Small intestine (tissue), 7 donors: ENCODE data around the gene NAA40. TPM values are rescaled to one million over a fixed set of nuclear protein-coding genes. Genes with fewer than 3 reads are reported as not detected.

ENCODE experiments used
- DNase-seq, 2 donors: peaks; one replicate each; pipeline versions ENCODE4 v3.0.0 to v3.0.0-alpha.2; 2013
- FAIRE-seq: peaks from 2 replicates; lab custom pipeline; 2012; peaks lifted over from hg19 to GRCh38; lab: Jason Lieb, UNC
- H3K27ac ChIP-seq, 3 donors: one replicate each; pipeline ENCODE4 v1.5.1; 2013; ENCODE audit warnings: low read length in 2 of 3, mild to moderate bottlenecking in 2 of 3, control low read depth in 1 of 3, inconsistent platforms in 1 of 3, low read depth in 1 of 3, moderate library complexity in 1 of 3
- H3K27me3 ChIP-seq, 3 donors: one replicate each; pipeline ENCODE4 v1.6.1; 2013; ENCODE audit warnings: low read length in 3 of 3, inconsistent platforms in 1 of 3; ENCODE audit not compliant: control insufficient read depth in 3 of 3, insufficient read depth in 3 of 3
- H3K36me3 ChIP-seq, 3 donors: one replicate each; pipeline ENCODE4 v1.6.1; 2013; ENCODE audit warnings: low read length in 3 of 3, inconsistent platforms in 1 of 3, low read depth in 1 of 3, mild to moderate bottlenecking in 1 of 3, moderate library complexity in 1 of 3; ENCODE audit not compliant: control insufficient read depth in 3 of 3, insufficient read depth in 2 of 3
- H3K4me1 ChIP-seq, 3 donors: one replicate each; pipeline ENCODE4 v1.6.1; 2013; ENCODE audit warnings: low read length in 2 of 3, inconsistent platforms in 1 of 3, low read depth in 1 of 3, mild to moderate bottlenecking in 1 of 3, moderate library complexity in 1 of 3; ENCODE audit not compliant: control insufficient read depth in 3 of 3, insufficient read depth in 2 of 3
- H3K4me3 ChIP-seq, 3 donors: one replicate each; pipeline ENCODE4 v1.5.1; 2013; ENCODE audit warnings: low read length in 3 of 3, control low read depth in 1 of 3, inconsistent platforms in 1 of 3, low read depth in 1 of 3, mild to moderate bottlenecking in 1 of 3, moderate library complexity in 1 of 3
- H3K9me3 ChIP-seq, 2 donors: one replicate each; pipeline ENCODE4 v1.6.1; 2013; ENCODE audit warnings: low read depth in 1 of 2, low read length in 1 of 2; ENCODE audit not compliant: control insufficient read depth in 2 of 2, insufficient read depth in 1 of 2
- WGBS, 3 donors: extraction: QIAGEN DNeasy Blood & Tissue Kit; methylation state at CpG; one replicate each; pipeline ENCODE4 v1.1.7; 2013; 5-methylcytosine and 5-hydroxymethylcytosine counted together
- polyA plus RNA-seq, 4 donors: library from polyadenylated mRNA; stranded (reverse) in 3 of 4; unstranded in 1 of 4; fragments of 200-250 nt in 3 of 4; fragments of 120-200 nt in 1 of 4; gene quantifications; one replicate each; pipeline versions ENCODE4 v1.2.1 to v1.2.3, GENCODE V29; 2013
- donor health status: healthy with polysubstance abuse.
- donor health status: control.
- donor health status: control.
- donor health status: Bipolar disorder and iron deficiency.
- donor health status: healthy.

The NAA40 gene
- polyA plus RNA-seq, 4 donors = 13.1 to 36.2 (median 18.3) TPM

DNA sequence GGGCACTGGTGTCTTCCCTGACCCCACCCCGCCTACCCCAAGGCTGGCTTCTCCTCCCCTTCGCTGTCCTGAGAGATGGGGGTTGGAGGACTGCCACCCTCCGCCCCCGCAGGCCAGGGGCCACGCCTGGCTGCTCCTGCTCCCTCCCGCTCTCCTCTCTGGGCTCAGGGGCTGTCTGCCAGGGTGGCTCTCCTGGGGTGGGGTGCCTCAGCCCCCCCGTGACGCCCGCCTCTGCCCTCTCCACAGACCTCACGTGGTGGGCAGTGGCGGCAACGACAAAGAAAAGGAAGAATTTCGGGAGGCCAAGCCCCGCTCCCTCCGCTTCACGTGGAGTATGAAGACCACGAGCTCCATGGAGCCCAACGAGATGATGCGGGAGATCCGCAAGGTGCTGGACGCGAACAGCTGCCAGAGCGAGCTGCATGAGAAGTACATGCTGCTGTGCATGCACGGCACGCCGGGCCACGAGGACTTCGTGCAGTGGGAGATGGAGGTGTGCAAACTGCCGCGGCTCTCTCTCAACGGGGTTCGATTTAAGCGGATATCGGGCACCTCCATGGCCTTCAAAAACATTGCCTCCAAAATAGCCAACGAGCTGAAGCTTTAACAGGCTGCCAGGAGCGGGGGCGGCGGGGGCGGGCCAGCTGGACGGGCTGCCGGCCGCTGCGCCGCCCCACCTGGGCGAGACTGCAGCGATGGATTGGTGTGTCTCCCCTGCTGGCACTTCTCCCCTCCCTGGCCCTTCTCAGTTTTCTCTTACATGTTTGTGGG, 30.0 kb upstream of the NAA40 start:
- 85 to 94% (median 93%) methylated on average over 46 of the region's 46 CpGs for WGBS, 3 donors
- no peak overlapping the region for H3K27ac ChIP-seq
- H3K9me3 ChIP-seq = no peaks in the 10 kb centered on the region
- DNase-seq = no peak
- H3K27me3 ChIP-seq = no peaks in the 10 kb centered on the region
- H3K4me1 ChIP-seq = peaks cover 0 to 4% (median 0%) of the 10 kb centered on the region in 3 donors
- H3K36me3 ChIP-seq = peaks cover 15 to 91% (median 37%) of the 10 kb centered on the region in 3 donors
- no peak for FAIRE-seq
- H3K4me3 ChIP-seq = no peak overlapping the region

GRCh38 chr11:63909591-63910506, 29.0 kb upstream of the NAA40 start:
- FAIRE-seq (no peak), DNase-seq (no peak)
- Histone ChIP-seq H3K27me3 (no peaks in the 10 kb centered on the region), H3K4me1 (peaks cover 0 to 4% (median 0%) of the 10 kb centered on the region in 3 donors), H3K9me3 (no peaks in the 10 kb centered on the region), H3K4me3 (no peak overlapping the region), H3K36me3 (peaks cover 10 to 91% (median 29%) of the 10 kb centered on the region in 3 donors), H3K27ac (no peak overlapping the region)
- 70 to 84% (median 80%) methylated on average over 22 to 24 of the region's 24 CpGs for WGBS, 3 donors

DNA sequence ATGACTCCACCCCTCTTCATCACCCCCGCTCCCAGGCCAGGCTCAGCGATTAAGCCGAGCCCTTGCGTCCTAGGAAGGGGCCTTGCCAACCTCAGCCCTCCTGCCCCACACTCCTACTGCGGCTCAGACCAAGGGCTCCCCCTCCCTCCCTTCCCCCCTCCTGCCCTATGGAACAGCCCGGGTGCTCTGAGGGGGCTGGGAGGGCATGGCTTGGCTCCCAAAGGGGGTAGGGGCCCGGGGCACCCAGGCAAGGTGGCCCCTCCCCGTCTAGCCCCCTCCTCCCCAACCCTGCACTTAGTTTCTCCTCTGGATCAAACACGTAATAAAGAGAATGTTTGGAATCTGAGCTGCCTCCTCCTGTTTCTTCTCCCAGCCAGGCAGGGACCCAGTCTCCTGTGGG, 28.1 kb upstream of the NAA40 start:
- no peak for DNase-seq
- Histone ChIP-seq H3K4me1 (peaks cover 0 to 6% (median 0%) of the 10 kb centered on the region in 3 donors), H3K27ac (no peak overlapping the region), H3K27me3 (peaks cover 0 to under 1% (median 0%) of the 10 kb centered on the region in 3 donors), H3K36me3 (peaks cover 8 to 85% (median 23%) of the 10 kb centered on the region in 3 donors), H3K4me3 (no peak overlapping the region), H3K9me3 (no peaks in the 10 kb centered on the region)
- FAIRE-seq = no peak
- 71 to 81% (median 79%) methylated on average over 9 of the region's 9 CpGs for WGBS, 3 donors

DNA sequence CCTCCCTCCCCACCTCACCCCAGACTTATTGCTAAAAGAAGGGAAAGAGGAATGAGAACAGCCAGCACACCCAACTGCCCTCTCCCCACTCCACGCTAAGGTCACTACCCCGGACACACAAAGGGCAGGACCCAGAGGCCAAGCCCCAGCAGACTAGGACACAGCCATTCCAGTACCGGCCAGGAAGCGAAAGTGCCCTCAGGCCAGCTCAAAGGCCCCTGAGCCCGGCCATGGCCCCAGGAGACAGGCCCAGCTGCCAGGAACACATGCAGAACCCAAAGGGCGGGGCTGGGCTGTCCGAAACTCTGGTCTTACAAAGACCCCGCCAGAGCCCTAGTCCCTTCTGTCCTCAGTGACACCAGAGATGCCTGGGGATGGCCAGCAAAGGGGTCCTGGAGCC, 27.4 kb upstream of the NAA40 start:
- Histone ChIP-seq H3K9me3 (no peaks in the 10 kb centered on the region), H3K27me3 (peaks cover 0 to 3% (median 0%) of the 10 kb centered on the region in 3 donors), H3K4me1 (peaks cover 0 to 14% (median 0%) of the 10 kb centered on the region in 3 donors), H3K4me3 (no peak overlapping the region), H3K36me3 (peaks cover 8 to 77% (median 19%) of the 10 kb centered on the region in 3 donors), H3K27ac (no peak overlapping the region)
- 78 to 92% (median 89%) methylated on average over 8 of the region's 8 CpGs for WGBS, 3 donors
- FAIRE-seq (no peak), DNase-seq (no peak)

- H3K9me3 ChIP-seq = no peaks in the 10 kb centered on the region
- peaks cover 0 to 15% (median 0%) of the 10 kb centered on the region in 3 donors for H3K4me1 ChIP-seq
- H3K4me3 ChIP-seq = no peak overlapping the region
- FAIRE-seq (no peak), DNase-seq (no peak)
- H3K27me3 ChIP-seq = peaks cover 0 to 3% (median 0%) of the 10 kb centered on the region in 3 donors
- H3K27ac ChIP-seq = no peak overlapping the region
- H3K36me3 ChIP-seq = peaks cover 8 to 73% (median 17%) of the 10 kb centered on the region in 3 donors
- 91 to 94% (median 92%) methylated on average over 12 to 22 of the region's 22 CpGs for WGBS, 3 donors
Observed at GRCh38 chr11:63911876-63912275, 26.9 kb upstream of the NAA40 start.

DNA sequence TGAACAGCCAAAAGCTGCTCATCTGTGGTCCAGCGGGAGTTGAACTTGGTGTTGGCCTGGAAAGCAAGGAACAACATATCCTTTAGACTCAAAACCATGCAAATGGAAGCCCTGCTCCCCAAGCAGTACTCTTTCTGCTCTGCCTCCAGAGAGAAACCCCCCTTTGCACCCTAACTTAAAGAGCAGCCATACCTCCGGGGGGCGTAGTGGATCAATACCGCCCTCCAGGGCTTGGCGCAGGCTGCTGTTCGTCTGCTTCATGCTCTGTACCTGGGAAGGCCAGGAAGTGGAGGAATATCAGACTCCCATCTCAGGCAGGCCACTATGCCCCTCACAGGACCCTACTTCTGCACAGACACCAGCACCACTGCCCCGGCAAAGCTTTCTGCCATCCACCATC, 26.1 kb upstream of the NAA40 start:
- FAIRE-seq (no peak), DNase-seq (no peak)
- Histone ChIP-seq H3K9me3 (no peaks in the 10 kb centered on the region), H3K27me3 (peaks cover 0 to 3% (median 0%) of the 10 kb centered on the region in 3 donors), H3K4me1 (peaks cover 0 to 21% (median 4%) of the 10 kb centered on the region in 3 donors), H3K27ac (no peak overlapping the region), H3K4me3 (no peak overlapping the region), H3K36me3 (peaks cover 8 to 65% (median 11%) of the 10 kb centered on the region in 3 donors)
- WGBS, 3 donors = 79 to 86% (median 84%) methylated on average over 7 of the region's 7 CpGs

DNA sequence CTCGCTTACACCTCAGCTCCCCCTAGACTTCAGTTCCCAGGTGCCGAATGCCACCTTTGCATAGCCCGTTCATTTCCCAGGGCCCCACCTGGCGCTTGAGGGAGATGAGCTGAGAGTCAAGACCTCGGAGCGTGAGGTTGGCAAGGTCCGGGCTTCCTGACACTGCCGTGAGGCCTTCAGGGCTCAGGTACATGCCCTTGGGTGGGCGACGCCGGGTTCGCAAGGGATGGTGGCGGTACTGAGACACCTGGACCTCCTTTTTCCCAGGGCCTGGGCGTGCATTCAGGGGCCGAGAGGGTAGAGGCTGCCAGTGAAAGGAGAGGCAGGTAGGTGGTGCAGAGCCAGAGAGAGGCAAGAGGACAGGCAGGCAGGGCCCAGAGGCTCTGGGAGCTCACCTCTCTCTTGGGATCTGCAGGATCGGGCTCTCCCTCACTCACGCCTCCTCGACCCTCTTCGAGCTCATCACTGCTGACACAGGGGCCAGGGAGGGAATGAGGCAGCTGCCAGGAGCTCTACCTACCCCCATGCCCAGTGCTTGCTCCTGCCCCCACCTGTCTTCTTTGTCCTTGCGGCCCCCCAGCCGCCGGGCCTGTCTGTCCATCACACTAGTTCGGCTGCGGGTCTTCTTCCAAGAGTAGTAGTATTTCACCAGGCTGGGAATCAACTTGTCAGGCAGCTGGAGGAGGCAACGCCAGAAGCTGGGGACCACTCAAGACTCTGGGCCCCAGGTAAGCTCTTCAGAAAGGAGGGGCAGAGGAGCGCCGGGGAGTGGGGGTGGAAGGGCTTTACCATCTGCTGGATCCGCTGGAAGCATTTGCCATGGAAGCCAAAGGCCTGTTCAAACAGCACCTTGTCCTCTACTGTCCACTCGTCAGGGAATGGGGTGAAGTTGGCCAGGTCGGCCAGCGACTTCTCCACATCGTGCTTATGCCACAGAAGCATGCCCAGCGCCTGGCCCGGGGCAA, 24.7 kb upstream of the NAA40 start:
- H3K27me3 ChIP-seq = peaks cover 0 to 3% (median 0%) of the 10 kb centered on the region in 3 donors
- WGBS, 3 donors = 86 to 91% (median 89%) methylated on average over 33 to 34 of the region's 34 CpGs
- H3K4me3 ChIP-seq = no peak overlapping the region
- no peak for FAIRE-seq
- H3K36me3 ChIP-seq = peaks cover 2 to 50% (median 8%) of the 10 kb centered on the region in 3 donors
- no peak overlapping the region for H3K27ac ChIP-seq
- H3K9me3 ChIP-seq = no peaks in the 10 kb centered on the region
- peaks cover 0 to 35% (median 9%) of the 10 kb centered on the region in 3 donors for H3K4me1 ChIP-seq
- DNase-seq = no peak
